ENCODE results near the gene TRAF2.
A peak's percentile ranks its signal among the peaks of the same experiment; 100 is the strongest.

The TRAF2 gene

DNA sequence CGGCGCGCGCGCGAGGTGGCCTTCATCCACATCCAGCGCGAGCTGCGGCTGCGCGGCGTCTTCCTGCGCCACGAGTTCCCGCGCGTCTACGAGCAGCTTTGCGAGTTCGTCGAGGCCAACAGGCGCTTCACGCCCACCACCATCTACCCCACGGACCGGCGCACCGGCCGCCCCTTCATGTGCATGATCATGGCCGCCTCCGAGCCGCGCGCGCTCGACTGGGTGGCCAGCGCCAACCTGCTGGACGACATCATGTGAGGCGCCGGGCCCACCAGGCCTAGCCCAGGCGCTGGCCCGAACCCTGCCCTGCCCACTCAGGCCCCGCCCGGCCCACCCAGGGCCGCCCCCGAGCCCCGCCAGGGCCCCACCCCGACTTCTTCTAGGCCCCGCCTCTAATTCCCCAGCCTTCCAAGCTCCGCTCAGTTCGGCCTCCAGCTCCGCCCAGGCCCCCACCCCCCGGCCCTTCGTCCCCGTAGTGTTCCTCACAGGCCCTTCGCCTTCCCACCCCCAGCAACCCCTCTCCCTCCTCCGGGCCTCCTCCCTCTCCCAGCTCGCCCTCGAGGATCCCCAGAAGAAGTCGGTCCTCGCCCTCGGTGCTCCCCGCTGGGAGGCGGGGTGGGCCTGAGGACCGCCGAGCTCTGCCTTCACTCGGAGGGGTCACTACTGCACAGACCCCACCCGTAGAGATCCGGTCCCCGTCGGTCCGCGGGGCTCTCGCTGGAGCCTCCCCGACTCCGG lies 39.1 kb upstream of the TRAF2 start:
- DNase-seq (ENCODE audit: extremely low read depth in 1 of 2, low read depth in 1 of 2), result peak in 1 of 2 donors; percentile 22

DNA sequence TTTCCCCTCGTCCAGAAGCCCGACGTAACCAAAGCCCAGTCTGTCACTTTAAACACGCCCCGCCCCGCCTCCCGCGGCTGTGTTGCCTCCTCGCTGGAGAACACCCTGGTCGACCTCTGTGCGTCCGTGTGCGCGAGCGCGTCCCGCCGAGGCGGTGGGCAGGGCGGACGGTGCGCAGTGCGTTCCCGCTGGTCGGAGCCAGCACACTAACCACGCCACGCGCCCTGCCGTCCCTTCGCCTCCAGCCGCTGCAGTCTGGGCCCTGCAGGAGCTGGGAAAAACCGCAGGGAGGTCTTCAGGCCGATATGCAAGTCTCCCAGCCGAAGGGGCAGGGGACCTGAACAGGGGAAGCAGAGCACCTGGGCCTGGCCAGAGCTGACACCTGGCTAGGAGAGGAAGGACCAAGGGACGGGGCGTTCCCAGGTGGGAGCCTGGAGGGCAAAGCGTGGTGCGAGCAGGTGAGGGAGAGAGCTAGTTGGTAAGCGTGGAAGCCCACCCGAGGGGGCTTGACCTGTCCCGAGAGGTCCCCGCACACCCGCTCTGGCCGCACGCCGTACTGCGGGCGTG lies 38.4 kb upstream of the TRAF2 start:
- DNase-seq (ENCODE audit: extremely low read depth in 1 of 2, low read depth in 1 of 2), result peak; percentile 66 to 86

DNA sequence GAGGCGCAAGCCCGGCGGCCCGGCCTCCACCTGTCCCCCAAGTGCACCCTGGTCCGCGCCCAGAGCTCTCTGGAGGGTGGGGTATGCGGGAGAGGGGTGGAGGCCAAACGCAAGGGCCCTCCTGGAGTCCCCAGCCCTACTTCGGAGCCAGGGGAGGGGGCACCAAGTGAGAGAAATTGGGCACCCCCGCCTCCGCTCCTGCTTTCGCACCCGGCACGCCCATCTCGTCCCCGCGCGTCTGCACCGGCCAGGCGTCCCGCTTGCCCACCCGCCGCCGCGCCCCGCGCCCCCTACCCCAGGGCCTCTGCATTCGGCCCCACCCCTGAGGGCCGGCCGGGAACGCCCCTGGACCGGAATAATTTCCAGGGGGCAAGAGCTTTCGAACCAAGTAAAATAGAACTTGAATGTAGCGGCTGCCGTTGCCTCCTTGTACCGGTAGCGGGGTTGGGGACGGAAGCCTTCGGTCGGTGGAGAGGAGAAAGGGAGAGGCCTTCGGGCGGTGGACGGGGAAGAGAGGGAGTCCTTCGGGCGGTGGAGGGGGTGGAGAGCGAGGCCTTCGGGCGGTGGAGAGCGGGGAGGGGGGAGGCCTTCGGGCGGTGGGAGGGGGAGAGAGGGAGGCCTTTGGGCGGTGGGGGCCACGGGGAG lies 37.8 kb upstream of the TRAF2 start:
- no peak for DNase-seq (ENCODE audit: extremely low read depth in 1 of 2, low read depth in 1 of 2)

DNA sequence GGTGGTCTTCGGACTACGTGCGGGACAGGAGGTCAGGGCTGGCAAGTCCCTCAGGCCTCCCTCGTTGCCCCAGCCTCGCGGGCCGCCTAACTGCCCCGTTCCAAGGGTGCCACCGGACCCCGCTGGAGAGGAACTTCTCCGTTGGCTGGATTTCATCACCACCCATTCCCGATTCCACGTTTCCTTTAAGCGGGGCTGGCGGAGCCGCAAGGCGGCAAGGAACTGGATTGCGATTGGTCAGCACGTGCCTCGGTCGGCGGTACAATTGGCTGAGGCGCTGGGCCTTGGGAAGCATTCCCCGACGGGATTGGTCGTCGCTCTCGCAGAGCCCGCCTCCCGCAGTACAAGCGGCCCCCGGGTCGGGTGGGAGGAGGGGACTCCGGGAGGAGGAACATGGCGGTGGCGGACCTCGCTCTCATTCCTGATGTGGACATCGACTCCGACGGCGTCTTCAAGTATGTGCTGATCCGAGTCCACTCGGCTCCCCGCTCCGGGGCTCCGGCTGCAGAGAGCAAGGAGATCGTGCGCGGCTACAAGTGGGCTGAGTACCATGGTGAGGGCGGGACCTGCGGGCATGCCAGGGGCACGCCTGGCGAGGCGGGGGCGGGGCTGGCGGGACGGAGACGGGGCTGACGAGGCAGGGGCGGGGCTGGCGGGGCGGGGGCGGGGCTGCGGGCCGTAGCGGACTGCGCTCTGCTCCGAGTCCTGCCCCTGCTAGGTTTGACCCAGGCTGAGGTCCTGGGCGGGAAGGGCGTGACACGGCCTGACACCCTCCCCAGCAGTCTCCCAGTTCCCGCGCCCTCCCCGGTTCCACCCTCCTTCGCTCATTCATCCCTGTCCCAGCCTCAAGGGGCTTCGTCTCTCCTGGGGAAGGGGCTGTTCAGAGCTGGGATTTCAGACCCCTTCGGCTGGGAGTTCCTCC lies 37.0 kb upstream of the TRAF2 start, which contains the start of gene PHPT1:
TSS of gene PHPT1 (plus strand) at position 372 of the 922 bp plus-strand sequence. CDS start at position 394, 22 bp downstream.
- DNase-seq (ENCODE audit: extremely low read depth in 1 of 2, low read depth in 1 of 2), result peak; percentile 95 to 97

DNA sequence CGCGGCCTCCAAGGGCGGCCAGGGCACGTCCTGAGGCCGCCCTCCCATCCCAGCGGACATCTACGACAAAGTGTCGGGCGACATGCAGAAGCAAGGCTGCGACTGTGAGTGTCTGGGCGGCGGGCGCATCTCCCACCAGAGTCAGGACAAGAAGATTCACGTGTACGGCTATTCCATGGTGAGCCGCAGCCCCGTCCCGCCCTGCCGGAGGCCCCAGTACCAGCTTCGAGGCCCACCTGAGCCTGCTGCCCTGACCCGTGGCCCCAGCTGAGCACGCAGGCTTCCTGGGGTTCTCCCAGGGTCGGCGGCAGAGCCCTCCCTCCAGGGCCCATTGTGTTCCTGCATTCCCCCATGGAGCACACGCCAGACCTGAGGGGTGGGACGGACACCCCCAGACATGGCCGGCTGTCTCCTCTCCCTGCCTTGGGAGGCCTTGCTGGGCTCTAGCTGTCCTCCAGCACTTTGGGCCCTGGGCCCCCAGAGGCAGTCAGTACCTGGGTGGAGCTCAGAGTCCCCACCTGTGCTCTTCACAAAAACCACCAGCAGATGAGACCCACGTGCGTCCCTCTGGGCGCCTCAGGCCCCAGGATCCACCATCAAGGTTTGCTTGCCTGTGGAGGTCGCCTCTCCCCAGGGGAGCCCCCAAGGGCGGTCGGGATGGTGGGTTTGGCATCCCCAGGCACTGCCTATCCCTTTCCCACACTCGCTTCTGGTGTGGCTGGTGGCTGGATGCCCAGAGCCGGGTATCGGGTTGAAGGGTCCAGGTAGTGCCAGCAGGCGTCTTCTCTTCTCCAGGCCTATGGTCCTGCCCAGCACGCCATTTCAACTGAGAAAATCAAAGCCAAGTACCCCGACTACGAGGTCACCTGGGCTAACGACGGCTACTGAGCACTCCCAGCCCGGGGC lies 36.1 kb upstream of the TRAF2 start:
- no peak for DNase-seq (ENCODE audit: extremely low read depth in 1 of 2, low read depth in 1 of 2)

DNA sequence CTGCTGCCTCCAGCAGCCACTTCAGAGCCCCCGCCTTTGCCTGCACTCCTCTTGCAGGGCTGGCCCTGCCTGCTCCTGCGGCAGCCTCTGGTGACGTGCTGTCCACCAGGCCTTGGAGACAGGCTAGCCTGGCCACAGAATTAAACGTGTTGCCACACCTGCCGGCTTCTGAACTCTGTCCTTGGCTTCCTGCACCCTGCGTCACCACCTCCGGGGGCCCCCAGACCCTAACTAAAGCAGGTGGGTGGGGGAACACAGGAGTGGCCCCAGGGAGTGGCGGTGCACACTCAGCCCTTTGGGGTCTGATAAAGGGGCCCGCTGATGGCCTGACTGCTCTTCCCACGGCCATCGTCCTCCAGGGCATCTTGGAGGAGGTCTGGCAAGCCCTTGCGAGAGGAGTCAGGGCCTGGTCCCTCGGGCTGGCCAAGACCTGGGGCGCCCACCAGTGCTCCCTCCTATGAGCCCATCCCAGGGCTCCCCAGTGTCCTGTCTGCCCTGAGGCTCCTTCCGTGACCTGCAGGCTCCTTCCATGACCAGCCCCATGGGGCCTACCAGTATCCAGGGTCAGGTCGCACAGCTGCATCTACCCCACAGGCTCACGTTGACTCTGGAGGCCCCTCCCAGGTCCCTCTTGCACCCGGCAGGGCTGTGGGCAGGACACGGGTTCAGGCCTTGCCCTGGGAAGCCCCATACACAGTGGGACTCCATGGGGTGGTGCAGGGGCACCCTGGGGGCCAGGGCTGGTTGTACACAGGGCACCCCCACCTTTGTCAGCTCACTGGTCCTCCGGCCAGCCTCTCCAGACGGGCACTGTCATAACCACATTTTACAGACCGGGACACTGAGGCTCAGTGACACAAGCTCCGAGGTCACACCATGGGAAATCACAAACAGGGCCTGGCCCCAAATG lies 35.2 kb upstream of the TRAF2 start:
- DNase-seq (ENCODE audit: extremely low read depth in 1 of 2, low read depth in 1 of 2), result no peak

DNA sequence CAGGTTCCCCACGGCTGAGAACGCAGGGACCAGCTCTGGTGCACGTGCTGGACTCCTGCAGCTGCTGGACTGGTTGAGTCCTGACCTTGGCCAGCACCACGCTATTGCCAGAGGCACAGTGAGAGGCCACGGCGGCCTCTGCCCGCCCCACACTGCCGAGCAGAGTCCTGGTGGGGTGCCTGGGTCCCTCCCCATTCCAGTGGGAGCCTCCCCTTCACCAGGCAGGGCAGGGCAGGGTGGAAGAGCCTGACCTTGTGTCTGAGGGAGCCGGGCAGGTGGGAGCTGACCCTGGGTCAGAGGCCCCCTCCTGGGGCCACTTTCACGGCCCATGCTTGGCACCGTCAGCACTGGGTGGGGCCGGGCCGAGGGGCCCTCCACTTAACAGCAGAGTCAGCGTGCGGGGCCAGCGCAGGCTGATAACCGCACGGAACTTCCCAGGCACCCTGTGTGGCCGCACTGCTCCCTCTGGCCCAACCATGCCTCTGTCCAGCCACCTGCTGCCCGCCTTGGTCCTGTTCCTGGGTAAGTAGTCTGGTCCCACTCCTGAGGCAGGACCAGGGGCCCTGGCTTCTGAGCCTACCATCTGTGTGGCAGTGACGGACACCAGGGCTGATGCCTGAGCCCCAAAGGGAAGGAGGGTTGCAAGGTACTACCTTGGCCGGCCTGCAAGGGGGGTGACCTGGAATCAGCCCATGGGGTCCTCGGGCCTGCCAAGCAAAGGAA lies 34.2 kb upstream of the TRAF2 start, which contains the start of gene MAMDC4:
TSS of gene MAMDC4 (plus strand) at position 406 of the 723 bp plus-strand sequence. CDS start at position 477, 71 bp downstream.
- DNase-seq (ENCODE audit: extremely low read depth in 1 of 2, low read depth in 1 of 2), result no peak

DNA sequence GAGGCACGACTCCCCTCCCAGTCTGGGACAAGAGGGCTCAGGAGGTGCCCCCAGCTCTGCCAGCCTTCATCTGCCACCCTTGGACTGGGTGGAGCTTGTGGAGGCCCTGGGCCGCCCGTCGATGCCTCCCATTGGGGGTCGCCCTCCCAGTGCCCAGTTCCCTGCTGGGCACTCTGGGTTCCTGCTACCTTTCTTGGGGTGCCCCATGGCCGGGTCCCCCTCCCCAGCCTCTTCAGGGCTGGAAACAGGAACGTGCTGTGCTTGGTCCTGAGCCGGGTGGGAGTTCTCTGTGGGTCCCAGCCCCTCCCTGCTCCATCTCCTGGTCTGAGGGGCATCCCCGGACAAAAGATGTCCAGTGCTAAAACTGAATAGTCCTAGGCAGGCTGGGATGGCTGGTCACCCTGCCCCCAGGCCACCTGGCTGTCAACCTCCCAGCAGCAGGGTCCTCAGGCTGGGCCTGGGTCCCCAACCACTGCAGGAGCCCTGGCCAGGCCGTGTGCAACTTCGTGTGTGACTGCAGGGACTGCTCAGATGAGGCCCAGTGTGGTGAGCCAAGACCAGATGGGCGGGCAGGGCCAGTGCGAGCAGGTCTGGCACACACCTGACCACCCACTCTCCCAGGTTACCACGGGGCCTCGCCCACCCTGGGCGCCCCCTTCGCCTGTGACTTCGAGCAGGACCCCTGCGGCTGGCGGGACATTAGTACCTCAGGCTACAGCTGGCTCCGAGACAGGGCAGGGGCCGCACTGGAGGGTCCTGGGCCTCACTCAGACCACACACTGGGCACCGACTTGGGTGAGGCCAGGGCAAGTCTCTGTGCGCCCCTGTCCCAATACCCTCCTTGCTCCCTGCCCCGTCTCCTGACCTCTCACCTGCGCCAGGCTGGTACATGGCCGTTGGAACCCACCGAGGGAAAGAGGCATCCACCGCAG lies 33.4 kb upstream of the TRAF2 start:
- DNase-seq (ENCODE audit: extremely low read depth in 1 of 2, low read depth in 1 of 2), result no peak

DNA sequence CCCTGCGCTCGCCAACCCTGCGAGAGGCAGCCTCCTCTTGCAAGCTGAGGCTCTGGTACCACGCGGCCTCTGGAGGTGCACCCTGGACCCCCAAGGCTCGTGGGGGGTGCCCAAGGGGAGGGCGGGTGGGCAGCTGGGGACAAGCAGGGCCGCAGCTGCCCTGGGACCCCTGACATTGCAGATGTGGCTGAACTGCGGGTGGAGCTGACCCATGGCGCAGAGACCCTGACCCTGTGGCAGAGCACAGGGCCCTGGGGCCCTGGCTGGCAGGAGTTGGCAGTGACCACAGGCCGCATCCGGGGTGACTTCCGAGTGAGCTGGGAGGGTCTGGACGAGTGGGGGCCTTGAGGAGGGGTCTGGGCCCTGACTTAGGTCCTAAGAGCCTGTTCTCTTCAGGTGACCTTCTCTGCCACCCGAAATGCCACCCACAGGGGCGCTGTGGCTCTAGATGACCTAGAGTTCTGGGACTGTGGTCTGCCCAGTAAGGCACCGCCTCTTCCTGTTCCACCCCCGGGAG lies 32.7 kb upstream of the TRAF2 start:
- no peak for DNase-seq (ENCODE audit: extremely low read depth in 1 of 2, low read depth in 1 of 2)

DNA sequence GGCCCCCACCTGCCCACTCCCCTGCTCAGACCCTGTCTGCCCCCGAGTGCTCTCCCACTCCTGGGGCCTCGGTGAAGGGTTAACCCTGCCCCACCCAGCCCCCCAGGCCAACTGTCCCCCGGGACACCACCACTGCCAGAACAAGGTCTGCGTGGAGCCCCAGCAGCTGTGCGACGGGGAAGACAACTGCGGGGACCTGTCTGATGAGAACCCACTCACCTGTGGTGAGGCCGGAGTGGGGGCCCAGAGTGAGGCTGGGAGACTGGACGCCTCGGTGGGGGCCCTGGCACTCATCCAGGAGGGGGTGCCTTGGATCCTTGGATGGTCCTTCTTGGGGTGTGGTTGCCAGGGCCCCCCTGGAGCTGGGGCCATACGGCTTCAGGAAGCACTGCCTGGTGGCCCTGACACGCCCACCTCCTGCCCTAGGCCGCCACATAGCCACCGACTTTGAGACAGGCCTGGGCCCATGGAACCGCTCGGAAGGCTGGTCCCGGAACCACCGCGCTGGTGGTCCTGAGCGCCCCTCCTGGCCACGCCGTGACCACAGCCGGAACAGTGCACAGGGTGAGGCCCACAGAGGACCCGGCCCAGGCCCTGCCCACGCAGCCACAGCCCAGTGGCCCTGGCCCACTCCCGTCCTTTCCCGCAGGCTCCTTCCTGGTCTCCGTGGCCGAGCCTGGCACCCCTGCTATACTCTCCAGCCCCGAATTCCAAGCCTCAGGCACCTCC lies 32.0 kb upstream of the TRAF2 start:
- DNase-seq (ENCODE audit: extremely low read depth in 1 of 2, low read depth in 1 of 2), result no peak

DNA sequence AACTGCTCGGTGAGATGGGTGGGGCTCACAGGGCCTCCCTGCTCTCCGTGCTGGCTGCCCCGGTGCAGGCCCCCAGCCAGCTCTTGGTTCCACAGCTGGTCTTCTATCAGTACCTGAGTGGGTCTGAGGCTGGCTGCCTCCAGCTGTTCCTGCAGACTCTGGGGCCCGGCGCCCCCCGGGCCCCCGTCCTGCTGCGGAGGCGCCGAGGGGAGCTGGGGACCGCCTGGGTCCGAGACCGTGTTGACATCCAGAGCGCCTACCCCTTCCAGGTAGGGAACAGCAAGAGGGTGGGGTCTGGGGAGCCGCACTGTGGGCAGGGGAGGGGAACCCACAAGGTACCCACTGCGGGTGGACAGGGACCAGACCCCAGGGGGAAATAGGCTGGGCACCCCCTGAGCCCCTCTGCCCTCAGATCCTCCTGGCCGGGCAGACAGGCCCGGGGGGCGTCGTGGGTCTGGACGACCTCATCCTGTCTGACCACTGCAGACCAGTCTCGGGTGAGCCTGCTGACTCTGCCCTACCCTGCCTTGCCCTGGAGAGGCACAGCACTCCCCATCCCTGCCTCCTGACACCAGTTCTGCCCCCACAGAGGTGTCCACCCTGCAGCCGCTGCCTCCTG lies 31.4 kb upstream of the TRAF2 start:
- no peak for DNase-seq (ENCODE audit: extremely low read depth in 1 of 2, low read depth in 1 of 2)

DNA sequence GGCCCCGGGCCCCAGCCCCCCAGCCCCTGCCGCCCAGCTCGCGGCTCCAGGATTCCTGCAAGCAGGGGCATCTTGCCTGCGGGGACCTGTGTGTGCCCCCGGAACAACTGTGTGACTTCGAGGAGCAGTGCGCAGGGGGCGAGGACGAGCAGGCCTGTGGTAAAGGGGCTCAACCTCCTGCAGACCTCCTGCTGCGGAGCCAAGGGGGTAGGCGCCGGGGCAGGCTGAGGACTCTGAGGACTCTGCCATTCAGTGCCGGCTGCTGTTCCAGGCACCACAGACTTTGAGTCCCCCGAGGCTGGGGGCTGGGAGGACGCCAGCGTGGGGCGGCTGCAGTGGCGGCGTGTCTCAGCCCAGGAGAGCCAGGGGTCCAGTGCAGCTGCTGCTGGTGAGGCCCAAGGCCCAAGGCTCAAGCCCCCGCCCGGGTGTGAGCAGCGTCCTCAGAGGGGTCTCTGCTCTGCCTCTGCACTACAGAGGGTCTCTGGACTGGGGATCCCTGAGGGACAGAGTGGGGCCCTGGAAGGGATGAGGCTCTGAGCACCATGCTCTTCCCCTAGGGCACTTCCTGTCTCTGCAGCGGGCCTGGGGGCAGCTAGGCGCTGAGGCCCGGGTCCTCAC lies 30.7 kb upstream of the TRAF2 start:
- no peak for DNase-seq (ENCODE audit: extremely low read depth in 1 of 2, low read depth in 1 of 2)

DNA sequence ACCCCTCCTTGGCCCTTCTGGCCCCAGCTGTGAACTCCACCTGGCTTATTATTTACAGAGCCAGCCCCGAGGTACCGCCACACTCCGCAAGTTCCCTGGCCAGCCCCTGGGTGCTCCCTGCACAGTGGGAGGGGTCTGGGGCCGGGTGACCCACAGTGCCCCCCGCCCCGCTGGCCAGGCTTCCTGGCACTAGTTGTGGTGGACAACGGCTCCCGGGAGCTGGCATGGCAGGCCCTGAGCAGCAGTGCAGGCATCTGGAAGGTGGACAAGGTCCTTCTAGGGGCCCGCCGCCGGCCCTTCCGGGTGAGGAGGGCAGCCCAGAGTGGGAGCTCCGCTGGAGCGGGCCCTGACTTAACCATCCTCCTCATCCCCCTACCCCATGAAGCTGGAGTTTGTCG lies 30.2 kb upstream of the TRAF2 start:
- no peak for DNase-seq (ENCODE audit: extremely low read depth in 1 of 2, low read depth in 1 of 2)

DNA sequence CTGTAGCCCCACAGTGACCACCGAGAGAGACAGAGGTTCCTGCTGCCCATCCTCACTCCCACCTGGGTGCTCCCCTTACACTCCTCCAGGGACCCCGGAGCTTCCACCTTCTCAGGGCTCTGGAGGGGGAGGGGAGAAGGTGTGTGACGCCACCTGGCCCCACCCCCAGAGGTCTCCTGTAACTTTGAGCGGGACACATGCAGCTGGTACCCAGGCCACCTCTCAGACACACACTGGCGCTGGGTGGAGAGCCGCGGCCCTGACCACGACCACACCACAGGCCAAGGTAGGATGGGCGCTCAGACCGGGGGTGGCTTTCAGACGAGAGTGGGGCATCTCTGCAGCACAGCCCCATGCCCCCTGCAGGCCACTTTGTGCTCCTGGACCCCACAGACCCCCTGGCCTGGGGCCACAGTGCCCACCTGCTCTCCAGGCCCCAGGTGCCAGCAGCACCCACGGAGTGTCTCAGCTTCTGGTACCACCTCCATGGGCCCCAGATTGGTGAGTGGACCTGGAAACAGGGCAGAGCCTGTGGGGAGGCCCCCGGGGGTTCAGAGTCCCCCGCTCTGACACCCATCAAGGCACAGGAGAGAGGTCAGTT lies 29.7 kb upstream of the TRAF2 start:
- no peak for DNase-seq (ENCODE audit: extremely low read depth in 1 of 2, low read depth in 1 of 2)

DNA sequence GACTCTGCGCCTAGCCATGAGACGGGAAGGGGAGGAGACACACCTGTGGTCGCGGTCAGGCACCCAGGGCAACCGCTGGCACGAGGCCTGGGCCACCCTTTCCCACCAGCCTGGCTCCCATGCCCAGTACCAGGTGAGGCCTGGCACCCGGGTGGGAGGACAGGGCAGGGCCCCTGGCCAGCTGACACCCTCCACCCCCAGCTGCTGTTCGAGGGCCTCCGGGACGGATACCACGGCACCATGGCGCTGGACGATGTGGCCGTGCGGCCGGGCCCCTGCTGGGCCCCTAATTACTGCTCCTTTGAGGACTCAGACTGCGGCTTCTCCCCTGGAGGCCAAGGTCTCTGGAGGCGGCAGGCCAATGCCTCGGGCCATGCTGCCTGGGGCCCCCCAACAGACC lies 29.1 kb upstream of the TRAF2 start:
- no peak for DNase-seq (ENCODE audit: extremely low read depth in 1 of 2, low read depth in 1 of 2)
